Spleen (tissue), 11 donors: Measurements from ENCODE around the gene AADACL3. TPM values are rescaled to one million over a fixed set of nuclear protein-coding genes. Genes with fewer than 3 reads are reported as not detected.
"Not testable (repeated sequence)": the region's sequence is repeated elsewhere in the genome, so short reads cannot be mapped to it uniquely, and the experiment has no call there.

Experiments used
- DNase-seq: peaks from one replicate; pipeline ENCODE4 v3.0.0-alpha.2; 2020
- H3K27ac ChIP-seq, 8 donors: fragments of 200-600 bp; sonication (generic) in 7 of 8; 1 replicate in 4 of 8; 2 replicates in 4 of 8; pipeline versions ENCODE4 v1.5.0 to v1.8.0; 2016 to 2021; ENCODE audit warnings: inconsistent platforms in 4 of 8, mild to moderate bottlenecking in 4 of 8, moderate library complexity in 1 of 8
- H3K27me3 ChIP-seq, 7 donors: fragments of 200-600 bp; sonication (generic) in 6 of 7; replicated peaks in 1 of 7; 1 replicate in 4 of 7; 2 replicates in 3 of 7; pipeline versions ENCODE4 v1.5.0 to v1.8.0; 2016 to 2021; ENCODE audit warnings: inconsistent platforms in 3 of 7, mild to moderate bottlenecking in 1 of 7
- H3K36me3 ChIP-seq, 6 donors: fragments of 200-600 bp; sonication (generic) in 5 of 6; 1 replicate in 4 of 6; 2 replicates in 2 of 6; pipeline versions ENCODE4 v1.5.0 to v1.8.0; 2016 to 2021; ENCODE audit warnings: inconsistent platforms in 2 of 6
- H3K4me1 ChIP-seq, 6 donors: fragments of 200-600 bp; sonication (generic) in 5 of 6; 1 replicate in 3 of 6; 2 replicates in 3 of 6; pipeline versions ENCODE4 v1.5.0 to v1.8.0; 2016 to 2021; ENCODE audit warnings: inconsistent platforms in 3 of 6
- H3K4me3 ChIP-seq, 8 donors: fragments of 200-600 bp; sonication (generic) in 7 of 8; 1 replicate in 4 of 8; 2 replicates in 4 of 8; pipeline versions ENCODE4 v1.5.0 to v1.8.0; 2016 to 2021; ENCODE audit warnings: inconsistent platforms in 4 of 8, mild to moderate bottlenecking in 4 of 8, moderate library complexity in 2 of 8
- H3K9me3 ChIP-seq, 8 donors: fragments of 200-600 bp; sonication (generic) in 7 of 8; 1 replicate in 4 of 8; 2 replicates in 4 of 8; pipeline versions ENCODE4 v1.5.0 to v1.8.0; 2016 to 2021; ENCODE audit warnings: inconsistent platforms in 4 of 8
- POLR2A ChIP-seq, 3 donors: fragments of 450-650 bp; IDR thresholded peaks; one replicate each; pipeline ENCODE4 v1.5.1; 2017; ENCODE audit warnings: antibody characterized with exemption in 3 of 3, mild to moderate bottlenecking in 1 of 3
- POLR2AphosphoS5 ChIP-seq, 3 donors: sonication (generic); formaldehyde crosslinking; IDR thresholded peaks; one replicate each; pipeline ENCODE4 v1.5.1; 2017; ENCODE audit warnings: antibody characterized with exemption in 3 of 3
- WGBS, 5 donors: extraction: QIAGEN DNeasy Blood & Tissue Kit in 3 of 5; methylation state at CpG; one replicate each; pipeline versions ENCODE4 v1.1.5 to v1.1.7; 2013 to 2018; 5-methylcytosine and 5-hydroxymethylcytosine counted together
- intact Hi-C: fragments of 100-400 bp; cut with DNase I; formaldehyde crosslinking; loops from one replicate; pipeline ENCODE4 v1.15.0; 2023; ENCODE audit warnings: low total_unique reads
- polyA plus RNA-seq, 3 donors: library from polyadenylated mRNA; stranded (reverse); fragments of 200-250 nt; gene quantifications; one replicate each; pipeline ENCODE4 v1.2.1, GENCODE V29; 2013
- total RNA-seq, 7 donors: library from RNA; depleted of rRNA in 3 of 7; stranded (reverse); fragments of >200 nt in 3 of 7; fragmentation: NEBNext Ultra II Directional in 4 of 7; extraction: Animal tissue kit (Norgen Biotek cat#: 25700) in 4 of 7; gene quantifications; one replicate each; pipeline versions ENCODE4 v1.1.0 to v1.2.1, GENCODE V29; 2016 to 2021
- TF ChIP-seq, protein P1 (sequence below), 11 experiments: fragments of 200-600 bp in 7 of 11; fragments of 450-650 bp in 4 of 11; sonication (generic) in 4 of 11; IDR thresholded peaks in 8 of 11; conservative IDR thresholded peaks in 3 of 11; 1 replicate in 7 of 11; 2 replicates in 4 of 11; pipeline versions ENCODE4 v1.4.0 to v1.8.0; 2016 to 2021; ENCODE audit warnings: antibody characterized with exemption in 11 of 11, inconsistent platforms in 4 of 11, mild to moderate bottlenecking in 1 of 11
- donor health status: healthy with polysubstance abuse.
- donor health status: DM: no; HTN: no; CAD: no; lungs with moderate emphysema.
- donor health status: DM: no; HTN: no; CAD: no.
- donor health status: Bipolar disorder and iron deficiency.
- donor health status: healthy.
- donor health status: DM: no; HTN: no; CAD: no.
- donor health status: DM: yes; HTN: yes; CAD: no.

Gene AADACL3
- total and polyA plus RNA-seq, 10 donors = not detected

DNA sequence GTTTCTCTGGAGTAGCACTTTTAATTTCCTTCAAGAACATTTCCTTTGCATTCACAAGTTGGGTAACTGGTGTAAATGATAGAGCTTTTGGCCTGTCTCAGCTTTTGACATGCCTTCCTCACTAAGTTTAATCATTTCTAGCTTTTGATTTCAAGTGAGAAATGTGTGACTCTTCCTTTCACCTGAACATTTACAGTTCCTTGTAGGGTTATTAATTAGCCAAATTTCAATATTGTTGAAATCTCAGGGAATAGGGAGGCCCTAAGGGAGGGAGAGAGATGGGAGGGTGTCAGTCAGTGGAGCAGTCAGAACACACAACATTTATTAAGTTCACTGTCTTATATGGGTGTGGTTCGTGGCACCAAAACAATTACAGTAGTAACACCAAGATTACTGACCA is 14.2 kb downstream of the AADACL3 start:
- 67 to 91% (median 78%) methylated on average over 1 of the region's 1 CpG for WGBS, 5 donors
- H3K4me3 ChIP-seq = no peak overlapping the region
- DNase-seq = no peak
- H3K27me3 ChIP-seq = peaks cover 0 to 60% (median 0%) of the 10 kb centered on the region in 7 donors
- TF ChIP-seq POLR2A (IDR thresholded peaks at IDR 0.05) (no peak), POLR2AphosphoS5 (IDR thresholded peaks at IDR 0.05) (no peak)
- TF ChIP-seq, protein P1, sequence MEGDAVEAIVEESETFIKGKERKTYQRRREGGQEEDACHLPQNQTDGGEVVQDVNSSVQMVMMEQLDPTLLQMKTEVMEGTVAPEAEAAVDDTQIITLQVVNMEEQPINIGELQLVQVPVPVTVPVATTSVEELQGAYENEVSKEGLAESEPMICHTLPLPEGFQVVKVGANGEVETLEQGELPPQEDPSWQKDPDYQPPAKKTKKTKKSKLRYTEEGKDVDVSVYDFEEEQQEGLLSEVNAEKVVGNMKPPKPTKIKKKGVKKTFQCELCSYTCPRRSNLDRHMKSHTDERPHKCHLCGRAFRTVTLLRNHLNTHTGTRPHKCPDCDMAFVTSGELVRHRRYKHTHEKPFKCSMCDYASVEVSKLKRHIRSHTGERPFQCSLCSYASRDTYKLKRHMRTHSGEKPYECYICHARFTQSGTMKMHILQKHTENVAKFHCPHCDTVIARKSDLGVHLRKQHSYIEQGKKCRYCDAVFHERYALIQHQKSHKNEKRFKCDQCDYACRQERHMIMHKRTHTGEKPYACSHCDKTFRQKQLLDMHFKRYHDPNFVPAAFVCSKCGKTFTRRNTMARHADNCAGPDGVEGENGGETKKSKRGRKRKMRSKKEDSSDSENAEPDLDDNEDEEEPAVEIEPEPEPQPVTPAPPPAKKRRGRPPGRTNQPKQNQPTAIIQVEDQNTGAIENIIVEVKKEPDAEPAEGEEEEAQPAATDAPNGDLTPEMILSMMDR (IDR thresholded peaks at IDR 0.05 in 8 of 11, conservative IDR thresholded peaks at IDR 0.05 in 3 of 11) = no peak
- no peak overlapping the region for H3K27ac ChIP-seq
- intact Hi-C loops = no loop called here
- no peaks in the 10 kb centered on the region for H3K36me3 ChIP-seq
- peaks cover 0 to 47% (median 37%) of the 10 kb centered on the region in 8 donors for H3K9me3 ChIP-seq
- H3K4me1 ChIP-seq = no peaks in the 10 kb centered on the region

DNA sequence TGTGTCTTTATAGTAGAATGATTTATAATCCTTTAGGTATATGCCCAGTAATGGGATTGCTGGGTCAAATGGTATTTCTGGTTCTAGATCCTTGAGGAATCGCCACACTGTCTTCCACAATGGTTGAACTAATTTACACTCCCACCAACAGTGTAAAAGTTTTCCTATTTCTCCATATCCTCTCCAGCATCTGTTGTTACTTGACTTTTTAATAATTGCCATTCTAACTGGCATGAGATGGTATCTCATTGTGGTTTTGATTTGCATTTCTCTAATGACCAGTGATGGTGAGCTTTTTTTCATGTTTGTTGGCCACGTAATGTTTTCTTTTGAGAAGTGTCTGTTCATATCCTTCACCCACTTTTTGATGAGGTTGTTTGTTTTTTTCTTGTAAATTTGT is 15.2 kb downstream of the AADACL3 start:
- H3K4me3 ChIP-seq, DNase-seq, intact Hi-C loops, H3K4me1 ChIP-seq, H3K36me3 ChIP-seq, H3K27ac ChIP-seq: not testable (repeated sequence)
- 67 to 93% (median 79%) methylated on average over 2 of the region's 2 CpGs for whole genome bisulfite sequencing, 5 donors
- Histone ChIP-seq H3K27me3 (peaks cover 0 to 60% (median 0%) of the 10 kb centered on the region in 7 donors), H3K9me3 (peaks cover 0 to 55% (median 40%) of the 10 kb centered on the region in 8 donors)

DNA sequence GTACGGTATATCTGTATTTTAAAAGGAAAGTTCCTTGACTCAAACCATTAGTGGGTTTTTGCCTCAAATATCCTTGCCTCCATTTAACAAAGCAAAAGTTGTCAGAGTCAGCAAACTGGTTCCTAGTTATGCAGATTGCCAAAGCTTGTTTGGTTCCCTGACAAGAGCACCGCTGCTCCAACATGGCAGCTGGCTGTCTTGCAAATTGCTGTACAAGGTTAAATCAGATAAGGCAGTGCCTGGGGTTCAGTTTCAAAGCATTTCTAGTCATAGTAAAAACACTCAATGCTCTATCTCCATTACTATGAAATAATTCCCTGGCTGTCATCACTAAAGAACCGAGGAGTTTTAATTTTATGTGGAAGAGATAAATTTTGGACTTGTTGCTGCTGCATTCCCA is 18.7 kb downstream of the AADACL3 start:
- H3K27me3 ChIP-seq = peaks cover 0 to 59% (median 0%) of the 10 kb centered on the region in 7 donors
- intact Hi-C loops = no loop called here
- H3K4me1 ChIP-seq = no peaks in the 10 kb centered on the region
- H3K9me3 ChIP-seq = peaks cover 0 to 59% (median 39%) of the 10 kb centered on the region in 8 donors
- 75 to 88% (median 85%) methylated on average over 3 of the region's 3 CpGs for WGBS, 5 donors
- no peaks in the 10 kb centered on the region for H3K36me3 ChIP-seq
- no peak overlapping the region for H3K27ac ChIP-seq
- no peak for DNase-seq
- H3K4me3 ChIP-seq = no peak overlapping the region
- TF ChIP-seq, protein P1 (IDR thresholded peaks at IDR 0.05 in 8 of 11, conservative IDR thresholded peaks at IDR 0.05 in 3 of 11) = no peak
- TF ChIP-seq POLR2AphosphoS5 (IDR thresholded peaks at IDR 0.05) = no peak
- no peak for TF ChIP-seq POLR2A (IDR thresholded peaks at IDR 0.05)

DNA sequence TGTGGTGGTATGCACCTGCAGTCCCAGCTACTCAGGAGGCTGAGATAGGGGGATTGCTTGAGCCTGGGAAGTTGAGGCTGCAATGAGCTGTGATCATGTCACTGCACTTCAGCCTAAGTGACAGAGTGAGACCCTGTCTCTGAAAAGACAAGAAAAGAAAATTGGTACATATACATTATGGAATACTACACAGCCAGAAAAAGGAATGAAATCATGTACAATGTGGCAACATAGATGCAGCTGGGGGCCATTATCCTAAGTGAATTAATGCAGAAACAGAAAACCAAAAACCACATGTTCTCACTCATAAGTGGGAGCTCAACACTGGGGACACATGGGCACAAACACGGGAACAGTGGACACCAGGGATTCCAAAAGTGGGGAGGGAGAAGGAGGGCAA is 23.0 kb downstream of the AADACL3 start:
- H3K9me3 ChIP-seq = peaks cover 0 to 26% (median 12%) of the 10 kb centered on the region in 8 donors
- no peak overlapping the region for H3K27ac ChIP-seq
- H3K36me3 ChIP-seq = no peaks in the 10 kb centered on the region
- no peak for TF ChIP-seq POLR2A (IDR thresholded peaks at IDR 0.05)
- TF ChIP-seq POLR2AphosphoS5 (IDR thresholded peaks at IDR 0.05) = no peak
- TF ChIP-seq, protein P1 (IDR thresholded peaks at IDR 0.05 in 8 of 11, conservative IDR thresholded peaks at IDR 0.05 in 3 of 11) = no peak
- H3K4me3 ChIP-seq = no peak overlapping the region
- intact Hi-C loops = no loop called here
- no peak for DNase-seq
- 85 to 94% (median 92%) methylated on average over 1 of the region's 1 CpG for WGBS, 5 donors
- H3K4me1 ChIP-seq = no peaks in the 10 kb centered on the region
- H3K27me3 ChIP-seq = peaks cover 0 to 82% (median 0%) of the 10 kb centered on the region in 7 donors

DNA sequence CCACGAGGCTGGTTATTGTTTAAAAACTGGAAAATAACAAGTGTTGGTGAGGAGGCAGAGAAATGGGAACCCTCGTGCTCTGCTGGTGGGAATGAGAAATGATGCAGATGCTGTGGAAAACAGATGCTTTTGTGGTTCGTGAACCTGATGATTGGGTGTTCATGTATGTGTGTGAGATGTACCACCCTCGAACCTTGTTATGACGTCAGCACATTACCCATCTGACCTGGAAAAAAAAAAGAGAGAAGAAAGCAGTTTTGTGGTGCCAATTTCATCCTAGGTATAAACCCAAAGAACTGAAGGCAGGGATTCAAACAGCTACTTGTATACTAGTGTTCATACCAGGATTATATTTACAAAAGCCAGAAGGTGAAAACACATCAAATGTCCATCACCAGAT is 23.7 kb downstream of the AADACL3 start:
- H3K4me1 ChIP-seq = no peaks in the 10 kb centered on the region
- no peak overlapping the region for H3K27ac ChIP-seq
- 71 to 84% (median 76%) methylated on average over 5 of the region's 5 CpGs for WGBS, 5 donors
- no peak for DNase-seq
- peaks cover 0 to 81% (median 0%) of the 10 kb centered on the region in 7 donors for H3K27me3 ChIP-seq
- TF ChIP-seq, protein P1 (IDR thresholded peaks at IDR 0.05 in 8 of 11, conservative IDR thresholded peaks at IDR 0.05 in 3 of 11) = no peak
- TF ChIP-seq POLR2A (IDR thresholded peaks at IDR 0.05) (no peak), POLR2AphosphoS5 (IDR thresholded peaks at IDR 0.05) (no peak)
- H3K9me3 ChIP-seq = peaks cover 0 to 26% (median 12%) of the 10 kb centered on the region in 8 donors
- H3K4me3 ChIP-seq = no peak overlapping the region
- intact Hi-C loops = no loop called here
- H3K36me3 ChIP-seq = no peaks in the 10 kb centered on the region
